ENCODE measurements around the gene SPOP.
"Not testable (repeated sequence)": the region's sequence is repeated elsewhere in the genome, so short reads cannot be mapped to it uniquely, and the experiment has no call there.

Gene SPOP

DNA sequence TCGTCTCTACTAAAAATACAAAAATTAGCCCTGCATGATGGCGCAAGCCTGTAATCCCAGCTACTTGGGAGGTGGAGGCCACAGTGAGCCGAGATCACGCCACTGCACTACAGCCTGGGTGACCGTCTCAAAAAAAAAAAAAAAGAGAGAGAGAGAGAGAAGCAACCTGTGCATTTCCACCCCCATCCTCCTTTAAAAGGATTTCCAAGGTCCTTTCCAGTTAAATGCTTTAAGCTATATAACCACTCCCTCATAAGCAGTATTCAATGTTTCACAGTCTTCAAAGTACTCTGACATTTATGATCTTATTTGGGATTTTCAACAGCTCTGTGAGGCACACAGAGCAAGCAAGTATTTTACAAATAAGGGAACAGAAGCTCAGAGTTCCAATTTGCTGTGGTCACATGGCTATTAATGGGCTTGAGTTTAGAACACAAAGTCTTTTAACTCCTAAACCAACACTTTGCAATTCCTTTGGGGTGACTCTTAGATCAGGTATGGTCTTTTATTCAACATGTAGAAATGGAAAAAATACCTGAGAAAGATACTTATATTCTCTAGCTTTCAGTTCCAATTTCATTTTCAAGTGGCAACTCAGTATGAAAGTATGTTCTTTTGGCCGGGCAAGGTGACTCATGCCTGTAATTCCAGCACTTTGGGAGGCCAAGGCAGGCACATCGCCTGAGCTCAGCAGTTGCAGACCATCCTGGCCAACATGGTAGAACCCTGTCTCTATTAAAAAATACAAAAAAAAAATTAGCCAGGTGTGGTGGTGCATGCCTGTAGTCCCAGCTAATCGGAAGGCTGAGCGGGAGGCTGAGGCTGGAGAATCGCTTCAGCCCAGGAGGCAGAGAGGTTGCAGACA is 31.3 kb downstream of the SPOP start:
- DNase-seq = no peak

DNA sequence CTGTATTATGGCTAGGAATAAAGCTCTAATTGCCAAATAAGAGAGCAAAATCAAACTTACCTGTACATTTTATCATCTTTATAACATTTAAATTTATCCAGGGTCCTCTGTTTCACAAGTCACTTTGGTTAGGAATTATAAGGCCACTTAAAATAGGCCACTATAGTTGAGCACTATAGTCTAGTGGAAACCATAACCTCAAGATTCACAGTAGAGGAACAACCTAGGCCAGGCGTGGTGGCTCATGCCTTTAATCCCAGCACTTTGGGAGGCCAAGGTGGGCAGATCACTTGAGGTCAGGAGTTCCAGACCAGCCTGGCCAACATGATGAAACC is 31.9 kb downstream of the SPOP start:
- DNase-seq = not testable (repeated sequence)

- no peak for DNase-seq
Measured at GRCh38 chr17:49645654-49646053, 32.2 kb downstream of the SPOP start.

GRCh38 chr17:49640556-49640955 is 37.3 kb downstream of the SPOP start:
- no peak for DNase-seq

DNA sequence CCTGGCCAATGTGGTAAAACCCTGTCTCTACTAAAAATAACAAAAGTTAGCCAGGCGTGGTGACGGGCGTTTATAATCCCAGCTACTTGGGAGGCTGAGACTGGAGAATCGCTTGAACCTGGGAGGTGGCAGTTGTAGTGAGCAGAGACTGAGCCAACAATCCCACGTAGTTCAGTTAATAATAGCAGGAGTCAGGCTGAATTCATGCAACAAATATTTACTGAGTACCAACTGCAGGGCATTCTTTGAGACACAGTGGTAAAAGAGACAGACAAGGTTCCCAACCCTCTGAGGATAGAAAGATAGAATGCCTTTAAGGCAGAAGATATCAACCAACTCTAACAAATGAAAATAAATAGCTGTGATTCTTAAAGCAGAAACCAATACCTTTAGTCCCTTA is 39.1 kb downstream of the SPOP start:
- DNase-seq = no peak

GRCh38 chr17:49637739-49638138 is 40.2 kb downstream of the SPOP start:
- DNase-seq = no peak

- no peak for DNase-seq
Measured at GRCh38 chr17:49637050-49637449, 40.8 kb downstream of the SPOP start.

DNA sequence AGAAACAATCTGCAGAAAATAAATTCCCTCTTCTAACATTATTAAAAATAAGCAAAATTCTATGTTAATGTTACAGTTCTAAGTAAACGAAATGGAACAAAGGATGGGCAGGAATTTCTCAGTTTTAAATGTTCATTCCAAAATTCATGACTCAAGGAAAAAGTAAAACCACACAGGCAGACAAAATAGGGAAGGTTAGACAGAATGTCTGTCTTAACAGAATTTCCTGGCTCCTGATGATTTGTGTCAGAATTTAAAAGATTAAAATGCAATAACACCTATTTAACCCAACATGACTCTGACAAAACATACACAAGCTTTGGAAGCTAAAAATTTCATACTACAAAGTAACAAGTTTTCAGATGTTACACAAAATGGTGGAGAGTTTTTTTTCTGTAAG is 42.8 kb downstream of the SPOP start:
- no peak for DNase-seq

GRCh38 chr17:49634485-49634860 is 43.4 kb downstream of the SPOP start:
- DNase-seq = no peak

GRCh38 chr17:49633762-49634484 is 44.0 kb downstream of the SPOP start:
- DNase-seq = no peak

GRCh38 chr17:49633250-49633649 is 44.6 kb downstream of the SPOP start:
- no peak for DNase-seq

DNA sequence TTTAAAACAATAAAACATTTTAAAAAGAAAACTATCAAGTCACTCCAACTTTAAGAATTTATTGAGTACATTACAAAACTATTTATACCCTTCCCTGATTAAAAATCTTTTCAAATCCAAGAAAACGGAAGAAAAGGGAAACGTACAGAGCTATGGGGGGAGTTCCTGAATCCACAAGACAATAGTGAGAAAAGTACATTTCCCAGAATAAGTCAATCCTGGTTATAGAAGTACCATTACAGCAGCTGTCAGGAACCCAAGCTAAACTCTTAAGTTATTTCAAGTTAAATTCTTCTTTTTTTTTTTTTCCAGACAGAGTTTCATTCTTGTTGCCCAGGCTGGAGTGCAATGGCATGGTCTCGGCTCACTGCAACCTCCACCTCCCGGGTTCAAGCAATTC is 45.7 kb downstream of the SPOP start:
- DNase-seq = no peak

DNA sequence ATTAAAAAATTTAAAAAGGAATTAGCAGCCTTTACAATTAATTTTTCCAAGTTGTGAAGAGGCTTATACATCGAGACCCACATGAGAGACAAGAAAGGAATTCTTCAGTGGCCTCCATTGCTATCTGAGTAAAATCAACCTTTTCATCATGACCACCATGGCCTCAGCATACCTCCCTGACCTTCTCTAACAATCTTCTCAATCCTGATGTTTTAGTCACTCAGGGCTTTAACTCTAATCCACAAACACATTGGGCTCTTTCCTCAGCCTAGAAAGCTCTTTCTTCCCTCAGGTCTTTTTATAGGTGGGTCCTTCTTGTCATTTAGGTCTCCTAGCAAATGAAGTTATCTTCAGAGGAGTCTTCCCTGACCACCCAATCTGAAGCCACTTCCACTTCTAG is 46.4 kb downstream of the SPOP start:
- DNase-seq = no peak

DNA sequence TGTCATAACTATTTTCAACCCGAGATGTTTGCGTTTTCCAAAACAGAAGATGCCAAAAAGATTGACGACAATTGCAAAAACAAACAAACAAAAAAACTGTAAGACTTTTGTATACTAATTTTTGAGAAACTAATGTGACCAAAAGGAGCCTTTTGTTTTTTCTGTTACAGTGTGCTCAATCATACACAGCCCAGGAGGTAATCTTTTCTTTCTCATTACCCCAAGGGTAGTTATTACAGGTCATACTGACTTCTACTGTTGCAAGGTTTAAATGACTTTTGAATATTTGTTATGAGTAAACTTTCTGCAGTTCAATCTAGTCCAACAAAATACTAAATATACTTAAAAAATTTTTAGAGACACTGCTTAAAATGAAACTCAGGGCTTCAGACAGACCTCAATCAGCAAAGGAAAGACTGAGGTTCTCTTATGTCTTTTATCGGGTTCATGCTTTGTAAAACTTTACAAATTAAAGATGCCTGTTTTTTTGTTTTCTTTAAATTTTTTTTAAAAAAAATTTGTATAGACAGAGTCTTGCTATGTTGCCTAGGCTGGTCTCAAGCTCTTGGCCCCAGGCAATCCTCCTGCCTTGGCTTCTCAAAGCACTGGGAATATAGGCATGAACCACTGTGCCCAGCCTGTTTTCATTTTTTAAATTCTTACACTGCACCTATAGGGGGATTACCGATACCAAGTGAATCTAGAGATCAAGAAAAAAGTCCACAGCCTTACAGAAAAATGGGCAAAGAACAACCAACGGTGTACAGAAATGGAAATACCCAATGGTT is 47.6 kb downstream of the SPOP start:
- no peak for DNase-seq

GRCh38 chr17:49629447-49629846 is 48.5 kb downstream of the SPOP start:
- DNase-seq = no peak

DNA sequence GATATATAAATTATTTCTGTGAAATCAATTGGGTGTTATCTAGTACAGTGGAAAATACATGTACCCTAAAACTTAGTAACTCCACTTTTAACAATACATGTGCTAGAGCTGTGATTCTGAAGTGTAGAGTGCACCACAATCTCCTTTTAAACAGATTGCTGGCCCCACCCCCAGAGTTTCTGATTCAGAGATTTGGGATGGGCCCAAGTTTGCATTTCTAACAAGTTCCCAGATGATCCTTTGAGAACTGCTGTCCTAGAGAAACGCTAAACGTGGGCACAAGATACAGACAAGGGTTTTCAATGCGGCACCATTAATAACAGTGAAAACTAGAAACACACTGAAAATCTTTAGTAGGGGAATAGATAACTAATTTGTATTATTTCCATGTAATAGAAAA is 53.0 kb downstream of the SPOP start:
- no peak for DNase-seq

DNA sequence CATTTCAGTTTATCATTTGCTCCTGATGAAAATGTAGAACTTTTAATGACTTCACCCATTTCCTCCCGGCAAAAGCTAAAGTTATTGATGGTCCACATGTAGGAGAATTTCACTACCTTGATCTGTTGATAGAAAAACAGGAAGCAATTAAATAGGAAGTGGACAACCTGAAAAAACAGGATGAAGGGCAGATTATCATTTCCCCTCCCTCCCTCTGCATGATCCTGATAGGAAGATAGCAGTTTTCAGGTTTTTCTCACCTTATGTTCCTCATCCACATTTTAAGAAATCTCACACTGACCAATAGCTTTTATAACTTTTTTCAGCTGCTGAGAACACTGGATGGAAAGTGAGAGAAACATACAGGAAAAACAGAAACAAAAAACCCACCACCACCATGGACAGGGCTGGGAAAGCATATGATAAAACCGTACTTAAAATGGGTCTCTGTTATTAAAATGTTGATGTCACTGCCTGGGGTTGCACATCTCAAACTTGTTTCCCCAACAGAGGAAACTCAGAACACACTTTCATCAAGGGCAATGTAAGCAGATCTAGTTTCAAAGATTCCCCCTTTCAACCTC is 55.9 kb downstream of the SPOP start:
- DNase-seq = no peak

GRCh38 chr17:49621420-49621819 is 56.5 kb downstream of the SPOP start:
- DNase-seq = no peak

- DNase-seq = no peak
Measured at GRCh38 chr17:49618028-49618611, 59.8 kb downstream of the SPOP start.

GRCh38 chr17:49616601-49617131 is 61.2 kb downstream of the SPOP start:
- DNase-seq = no peak

DNA sequence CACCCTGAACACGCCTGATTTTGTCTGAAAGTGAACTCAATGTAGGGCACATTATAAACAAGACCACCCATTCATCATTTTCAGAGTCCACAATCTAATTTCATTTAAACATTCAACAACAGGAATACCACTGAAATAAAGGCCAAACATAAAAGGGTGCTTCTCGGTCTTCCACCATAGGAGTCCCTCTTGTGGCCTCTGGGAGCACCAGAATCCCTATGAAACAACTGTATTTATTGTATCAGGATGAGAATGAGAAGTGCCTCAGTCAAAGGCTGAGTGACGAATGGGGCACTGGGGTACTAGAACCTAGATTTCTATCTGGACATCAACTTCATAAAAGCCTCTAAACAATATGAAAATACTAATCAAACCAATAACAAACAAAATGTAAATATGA is 61.8 kb downstream of the SPOP start:
- no peak for DNase-seq

- DNase-seq = no peak
Measured at GRCh38 chr17:49613182-49613800, 64.6 kb downstream of the SPOP start.

All from GOT3 (cell line).